Hepatocyte (in vitro differentiated cells): ENCODE measurements around the gene CRYBA4.

Experiments used
- EZH2 ChIP-seq: fragments of 200-600 bp; sonication (generic); IDR thresholded peaks from 2 replicates; pipeline ENCODE4 v1.6.1; 2016; ENCODE audit warnings: antibody characterized with exemption, mild to moderate bottlenecking, borderline replicate concordance
- TF ChIP-seq, protein P1 (sequence below): fragments of 200-600 bp; sonication (generic); IDR thresholded peaks from 2 replicates; pipeline ENCODE4 v1.5.1; 2016; ENCODE audit warnings: antibody characterized with exemption, mild to moderate bottlenecking; ENCODE audit not compliant: poor library complexity

DNA sequence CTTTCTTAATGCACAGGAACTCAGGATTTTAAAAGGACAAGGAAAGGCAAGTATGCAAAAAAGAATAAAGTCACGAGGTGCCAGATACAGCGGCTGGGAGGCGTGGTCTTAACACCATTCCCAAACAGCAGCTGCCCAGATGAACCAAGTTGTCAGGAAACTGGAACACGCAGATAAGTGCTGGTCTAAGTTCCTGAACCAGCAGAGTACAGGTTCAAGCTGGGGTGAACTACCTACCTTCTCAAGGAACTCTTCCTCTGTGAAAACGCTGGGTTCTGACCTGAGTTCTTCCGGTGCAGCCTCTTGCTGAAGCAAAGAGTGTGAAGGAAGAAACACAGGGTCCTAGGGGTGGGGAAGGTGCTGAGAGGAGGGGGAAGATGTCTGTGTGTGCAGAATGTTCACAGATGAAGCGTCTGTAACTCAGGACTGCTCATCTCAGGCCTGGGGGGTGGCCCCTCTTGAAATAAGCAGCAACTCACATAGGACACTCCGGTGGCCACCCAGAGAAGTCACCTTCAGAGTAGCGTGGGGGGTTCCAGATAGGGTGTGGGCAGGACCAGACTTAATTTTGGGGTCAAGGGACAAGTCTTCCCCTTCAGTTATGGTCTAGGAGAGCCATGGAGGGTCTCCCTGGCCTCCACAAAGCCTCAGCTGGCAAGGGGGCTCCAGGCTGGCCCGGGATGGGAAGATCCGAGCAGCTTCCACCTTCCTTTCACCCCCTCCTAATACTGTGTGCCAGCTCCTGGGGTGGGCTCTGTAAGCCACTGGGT lies 35.0 kb upstream of the CRYBA4 start:
- TF ChIP-seq, protein P1, sequence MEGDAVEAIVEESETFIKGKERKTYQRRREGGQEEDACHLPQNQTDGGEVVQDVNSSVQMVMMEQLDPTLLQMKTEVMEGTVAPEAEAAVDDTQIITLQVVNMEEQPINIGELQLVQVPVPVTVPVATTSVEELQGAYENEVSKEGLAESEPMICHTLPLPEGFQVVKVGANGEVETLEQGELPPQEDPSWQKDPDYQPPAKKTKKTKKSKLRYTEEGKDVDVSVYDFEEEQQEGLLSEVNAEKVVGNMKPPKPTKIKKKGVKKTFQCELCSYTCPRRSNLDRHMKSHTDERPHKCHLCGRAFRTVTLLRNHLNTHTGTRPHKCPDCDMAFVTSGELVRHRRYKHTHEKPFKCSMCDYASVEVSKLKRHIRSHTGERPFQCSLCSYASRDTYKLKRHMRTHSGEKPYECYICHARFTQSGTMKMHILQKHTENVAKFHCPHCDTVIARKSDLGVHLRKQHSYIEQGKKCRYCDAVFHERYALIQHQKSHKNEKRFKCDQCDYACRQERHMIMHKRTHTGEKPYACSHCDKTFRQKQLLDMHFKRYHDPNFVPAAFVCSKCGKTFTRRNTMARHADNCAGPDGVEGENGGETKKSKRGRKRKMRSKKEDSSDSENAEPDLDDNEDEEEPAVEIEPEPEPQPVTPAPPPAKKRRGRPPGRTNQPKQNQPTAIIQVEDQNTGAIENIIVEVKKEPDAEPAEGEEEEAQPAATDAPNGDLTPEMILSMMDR, result no peak
- TF ChIP-seq EZH2, result no peak
